ENCODE data around the gene PRKN.

The PRKN gene

GRCh38 chr6:162388383-162388777, 339.2 kb downstream of the PRKN start:
- Histone ChIP-seq H3K4me1 (ENCODE audit: control insufficient read depth, insufficient read depth, low read depth, low read length) (peaks cover 5% of the 10 kb centered on the region), H2BK120ac (ENCODE audit: low read depth, low read length) (no peak overlapping the region), H3K4me2 (ENCODE audit: low read length, poor library complexity, severe bottlenecking) (no peak overlapping the region), H2BK12ac (ENCODE audit: low read length in 2 of 2) (no peak overlapping the region), H4K91ac (ENCODE audit: low read length) (no peak overlapping the region), H2BK5ac (ENCODE audit: low read depth, low read length, poor library complexity, severe bottlenecking) (no peak overlapping the region), H3K18ac (ENCODE audit: low read depth in 1 of 2, low read length in 2 of 2) (no peak overlapping the region), H3K36me3 (ENCODE audit: control insufficient read depth in 1 of 2, insufficient read depth in 2 of 2, low read depth in 1 of 2, low read length in 2 of 2) (no peaks in the 10 kb centered on the region), H2AK5ac (ENCODE audit: low read length, severe bottlenecking) (peak overlapping the region; percentile 70), H3K23ac (ENCODE audit: low read length in 2 of 2) (no peak overlapping the region), H2AFZ (ENCODE audit: low read depth, low read length) (no peak overlapping the region), H3K4me3 (ENCODE audit: insufficient read depth in 1 of 2, low read depth in 1 of 2, low read length in 2 of 2) (no peak overlapping the region), H2BK15ac (ENCODE audit: low read depth, poor library complexity, severe bottlenecking) (no peak overlapping the region), H3K9me3 (ENCODE audit: control insufficient read depth, low read length) (no peaks in the 10 kb centered on the region), H3K79me1 (replicated peaks; ENCODE audit: low read length, poor library complexity, severe bottlenecking) (no peaks in the 10 kb centered on the region), H4K8ac (ENCODE audit: low read length) (no peak overlapping the region), H3K9ac (ENCODE audit: low read length) (no peak overlapping the region), H3K27ac (ENCODE audit: low read length, poor library complexity, severe bottlenecking) (no peak overlapping the region), H3K14ac (ENCODE audit: low read length in 2 of 2) (no peak overlapping the region), H3K27me3 (ENCODE audit: control insufficient read depth in 1 of 2, insufficient read depth in 1 of 2, low read length in 2 of 2) (no peaks in the 10 kb centered on the region), H3K4ac (ENCODE audit: low read depth in 1 of 2, low read length in 2 of 2) (no peak overlapping the region)
- no peak for DNase-seq
- WGBS, result 94% methylated on average over 2 of the region's 2 CpGs

- no peaks in the 10 kb centered on the region for H3K27me3 ChIP-seq (ENCODE audit: control insufficient read depth in 1 of 2, insufficient read depth in 1 of 2, low read length in 2 of 2)
- H2AFZ ChIP-seq (ENCODE audit: low read depth, low read length), result no peak overlapping the region
- H4K8ac ChIP-seq (ENCODE audit: low read length), result no peak overlapping the region
- no peak for DNase-seq
- WGBS, result 85% methylated on average over 13 of the region's 15 CpGs
- no peak overlapping the region for H2BK12ac ChIP-seq (ENCODE audit: low read length in 2 of 2)
- no peak overlapping the region for H2AK5ac ChIP-seq (ENCODE audit: low read length, severe bottlenecking)
- no peak overlapping the region for H2BK120ac ChIP-seq (ENCODE audit: low read depth, low read length)
- no peak overlapping the region for H4K91ac ChIP-seq (ENCODE audit: low read length)
- H3K4ac ChIP-seq (ENCODE audit: low read depth in 1 of 2, low read length in 2 of 2), result no peak overlapping the region
- no peak overlapping the region for H3K4me2 ChIP-seq (ENCODE audit: low read length, poor library complexity, severe bottlenecking)
- peaks cover 5% of the 10 kb centered on the region for H3K4me1 ChIP-seq (ENCODE audit: control insufficient read depth, insufficient read depth, low read depth, low read length)
- no peak overlapping the region for H3K23ac ChIP-seq (ENCODE audit: low read length in 2 of 2)
- no peak overlapping the region for H3K18ac ChIP-seq (ENCODE audit: low read depth in 1 of 2, low read length in 2 of 2)
- no peak overlapping the region for H3K27ac ChIP-seq (ENCODE audit: low read length, poor library complexity, severe bottlenecking)
- no peak overlapping the region for H3K9ac ChIP-seq (ENCODE audit: low read length)
- no peak overlapping the region for H2BK5ac ChIP-seq (ENCODE audit: low read depth, low read length, poor library complexity, severe bottlenecking)
- no peaks in the 10 kb centered on the region for H3K36me3 ChIP-seq (ENCODE audit: control insufficient read depth in 1 of 2, insufficient read depth in 2 of 2, low read depth in 1 of 2, low read length in 2 of 2)
- no peak overlapping the region for H3K14ac ChIP-seq (ENCODE audit: low read length in 2 of 2)
- no peaks in the 10 kb centered on the region for H3K79me1 ChIP-seq (replicated peaks; ENCODE audit: low read length, poor library complexity, severe bottlenecking)
- no peak overlapping the region for H2BK15ac ChIP-seq (ENCODE audit: low read depth, poor library complexity, severe bottlenecking)
- H3K4me3 ChIP-seq (ENCODE audit: insufficient read depth in 1 of 2, low read depth in 1 of 2, low read length in 2 of 2), result peak overlapping the region in 1 of 2 experiments; percentile 5
- no peaks in the 10 kb centered on the region for H3K9me3 ChIP-seq (ENCODE audit: control insufficient read depth, low read length)
Observed at GRCh38 chr6:162387718-162388382, 339.7 kb downstream of the PRKN start.

- DNase-seq, result no peak
- Histone ChIP-seq H3K27ac (ENCODE audit: low read length, poor library complexity, severe bottlenecking) (no peak overlapping the region), H3K4ac (ENCODE audit: low read depth in 1 of 2, low read length in 2 of 2) (no peak overlapping the region), H3K9me3 (ENCODE audit: control insufficient read depth, low read length) (no peaks in the 10 kb centered on the region), H3K4me1 (ENCODE audit: control insufficient read depth, insufficient read depth, low read depth, low read length) (peaks cover 5% of the 10 kb centered on the region), H3K23ac (ENCODE audit: low read length in 2 of 2) (no peak overlapping the region), H3K4me3 (ENCODE audit: insufficient read depth in 1 of 2, low read depth in 1 of 2, low read length in 2 of 2) (no peak overlapping the region), H3K27me3 (ENCODE audit: control insufficient read depth in 1 of 2, insufficient read depth in 1 of 2, low read length in 2 of 2) (no peaks in the 10 kb centered on the region), H3K36me3 (ENCODE audit: control insufficient read depth in 1 of 2, insufficient read depth in 2 of 2, low read depth in 1 of 2, low read length in 2 of 2) (no peaks in the 10 kb centered on the region), H4K8ac (ENCODE audit: low read length) (no peak overlapping the region), H2AK5ac (ENCODE audit: low read length, severe bottlenecking) (no peak overlapping the region), H2BK120ac (ENCODE audit: low read depth, low read length) (no peak overlapping the region), H3K14ac (ENCODE audit: low read length in 2 of 2) (no peak overlapping the region), H3K9ac (ENCODE audit: low read length) (no peak overlapping the region), H2AFZ (ENCODE audit: low read depth, low read length) (no peak overlapping the region), H4K91ac (ENCODE audit: low read length) (no peak overlapping the region), H3K79me1 (replicated peaks; ENCODE audit: low read length, poor library complexity, severe bottlenecking) (no peaks in the 10 kb centered on the region), H3K4me2 (ENCODE audit: low read length, poor library complexity, severe bottlenecking) (no peak overlapping the region), H2BK5ac (ENCODE audit: low read depth, low read length, poor library complexity, severe bottlenecking) (no peak overlapping the region), H3K18ac (ENCODE audit: low read depth in 1 of 2, low read length in 2 of 2) (no peak overlapping the region), H2BK15ac (ENCODE audit: low read depth, poor library complexity, severe bottlenecking) (no peak overlapping the region), H2BK12ac (ENCODE audit: low read length in 2 of 2) (no peak overlapping the region)
- WGBS, result 57% methylated on average over 1 of the region's 4 CpGs
Observed at GRCh38 chr6:162385980-162386379, 341.6 kb downstream of the PRKN start.

- Histone ChIP-seq H4K8ac (ENCODE audit: low read length) (no peak overlapping the region), H2BK12ac (ENCODE audit: low read length in 2 of 2) (no peak overlapping the region), H3K4me3 (ENCODE audit: insufficient read depth in 1 of 2, low read depth in 1 of 2, low read length in 2 of 2) (no peak overlapping the region), H3K4ac (ENCODE audit: low read depth in 1 of 2, low read length in 2 of 2) (no peak overlapping the region), H3K14ac (ENCODE audit: low read length in 2 of 2) (no peak overlapping the region), H3K36me3 (ENCODE audit: control insufficient read depth in 1 of 2, insufficient read depth in 2 of 2, low read depth in 1 of 2, low read length in 2 of 2) (no peaks in the 10 kb centered on the region), H4K91ac (ENCODE audit: low read length) (no peak overlapping the region), H2BK120ac (ENCODE audit: low read depth, low read length) (no peak overlapping the region), H3K9ac (ENCODE audit: low read length) (no peak overlapping the region), H3K27me3 (ENCODE audit: control insufficient read depth in 1 of 2, insufficient read depth in 1 of 2, low read length in 2 of 2) (no peaks in the 10 kb centered on the region), H3K23ac (ENCODE audit: low read length in 2 of 2) (no peak overlapping the region), H3K4me2 (ENCODE audit: low read length, poor library complexity, severe bottlenecking) (no peak overlapping the region), H3K18ac (ENCODE audit: low read depth in 1 of 2, low read length in 2 of 2) (no peak overlapping the region), H3K27ac (ENCODE audit: low read length, poor library complexity, severe bottlenecking) (peak overlapping the region; percentile 74), H2BK5ac (ENCODE audit: low read depth, low read length, poor library complexity, severe bottlenecking) (peak overlapping the region; percentile 19), H3K4me1 (ENCODE audit: control insufficient read depth, insufficient read depth, low read depth, low read length) (peaks cover 10% of the 10 kb centered on the region), H3K9me3 (ENCODE audit: control insufficient read depth, low read length) (no peaks in the 10 kb centered on the region), H3K79me1 (replicated peaks; ENCODE audit: low read length, poor library complexity, severe bottlenecking) (no peaks in the 10 kb centered on the region), H2AK5ac (ENCODE audit: low read length, severe bottlenecking) (no peak overlapping the region), H2BK15ac (ENCODE audit: low read depth, poor library complexity, severe bottlenecking) (no peak overlapping the region), H2AFZ (ENCODE audit: low read depth, low read length) (no peak overlapping the region)
- DNase-seq, result peak; percentile 10
- 22% methylated on average over 4 of the region's 5 CpGs for WGBS
Observed at GRCh38 chr6:162379757-162380409, 347.7 kb downstream of the PRKN start.
